Skeletal muscle cell (primary cell): ENCODE results near the gene COL20A1.

Source experiments
- DNase-seq: peaks from one replicate; pipeline ENCODE4 v3.0.0-alpha.2; 2010; ENCODE audit warnings: low read depth
- H3K4me3 ChIP-seq: 2 replicates; pipeline ENCODE4 v1.5.1; 2011; ENCODE audit warnings: low read depth, mild to moderate bottlenecking, control low read depth, low read length, moderate library complexity

The COL20A1 gene

DNA sequence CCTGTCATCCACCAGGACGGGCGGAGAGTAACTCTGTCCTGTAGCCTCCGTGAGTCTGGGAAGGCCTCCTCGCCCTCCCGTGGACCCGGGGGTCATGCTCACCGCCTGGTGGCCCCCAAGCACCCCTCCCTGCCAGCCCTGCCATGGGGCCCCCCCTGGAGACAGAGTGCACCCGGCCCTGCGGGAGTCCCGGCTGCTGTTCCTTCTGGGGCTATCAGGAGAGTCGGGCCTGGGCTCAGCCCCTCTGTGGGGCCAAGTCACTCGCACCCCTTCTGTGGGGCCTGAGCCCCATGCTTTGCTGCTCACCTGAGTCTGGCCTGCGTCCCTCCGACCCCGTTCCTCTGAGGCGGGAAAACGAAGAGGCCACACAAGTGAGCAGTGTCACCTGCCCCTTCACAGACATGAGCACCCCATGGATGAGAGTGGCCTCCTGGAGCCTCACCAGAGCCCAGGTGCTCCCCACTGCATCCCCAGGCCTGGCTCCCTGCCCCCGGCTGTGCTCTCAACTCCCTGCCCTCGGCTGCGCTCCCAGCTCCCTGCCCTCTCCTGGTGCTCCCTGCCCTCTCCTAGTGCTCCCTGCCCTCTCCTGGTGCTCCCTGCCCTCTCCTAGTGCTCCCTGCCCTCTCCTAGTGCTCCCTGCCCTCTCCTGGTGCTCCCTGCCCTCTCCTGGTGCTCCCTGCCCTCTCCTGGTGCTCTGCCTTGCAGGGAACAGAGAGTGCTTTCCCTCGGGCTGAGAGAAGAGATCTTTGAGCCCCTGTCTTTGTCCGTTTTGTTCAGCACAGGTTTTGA is 72.8 kb downstream of the COL20A1 start:
- no peak for DNase-seq
- H3K4me3 ChIP-seq: no peak overlapping the region

DNA sequence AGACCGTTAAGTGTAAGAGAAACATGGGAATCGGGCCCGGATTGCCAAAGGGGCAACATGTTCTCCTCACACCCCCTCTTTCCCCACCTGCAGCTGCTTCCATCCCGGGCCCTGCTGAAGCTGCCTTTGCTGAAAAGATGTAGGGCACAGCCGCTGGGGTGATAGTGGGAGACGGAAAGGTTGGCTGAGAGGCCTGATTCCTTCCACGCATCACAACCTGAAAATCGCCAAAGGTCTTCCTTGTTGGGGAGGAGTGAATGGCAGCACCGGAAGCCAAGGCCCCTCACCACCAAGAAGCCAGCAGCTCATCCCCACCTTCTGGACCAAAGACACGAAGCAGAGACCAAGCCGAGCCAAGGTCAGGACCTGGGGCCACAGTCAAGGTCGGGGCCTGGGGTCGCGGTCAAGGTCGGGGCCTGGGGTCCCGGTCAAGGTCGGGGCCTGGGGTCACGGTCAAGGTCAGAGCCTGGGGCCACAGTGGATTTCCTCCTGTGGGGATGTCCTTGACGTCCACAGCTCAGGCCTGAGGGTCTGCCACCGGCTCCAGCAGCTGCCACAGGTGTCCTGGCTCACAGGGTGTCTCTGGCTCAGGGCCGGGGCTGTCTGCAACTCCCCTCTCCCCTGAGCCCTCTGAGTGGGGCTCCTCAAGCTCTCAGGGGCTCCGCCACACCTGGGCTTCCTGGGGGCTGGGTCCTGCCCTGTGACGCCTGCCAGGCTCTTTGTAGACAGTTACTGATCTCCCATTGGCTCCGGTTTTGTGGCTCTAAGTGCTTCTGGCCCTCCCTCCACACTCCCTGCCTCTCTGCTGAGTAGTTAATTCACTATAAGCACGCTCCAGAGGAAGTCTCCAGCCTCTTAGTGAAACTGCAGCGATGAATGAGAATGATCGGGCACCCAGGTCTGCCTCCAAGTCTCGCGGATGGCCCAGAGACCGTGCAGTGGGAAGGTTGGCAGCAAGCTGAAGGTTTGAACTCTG is 73.7 kb downstream of the COL20A1 start:
- no peak overlapping the region for H3K4me3 ChIP-seq
- DNase-seq: no peak

DNA sequence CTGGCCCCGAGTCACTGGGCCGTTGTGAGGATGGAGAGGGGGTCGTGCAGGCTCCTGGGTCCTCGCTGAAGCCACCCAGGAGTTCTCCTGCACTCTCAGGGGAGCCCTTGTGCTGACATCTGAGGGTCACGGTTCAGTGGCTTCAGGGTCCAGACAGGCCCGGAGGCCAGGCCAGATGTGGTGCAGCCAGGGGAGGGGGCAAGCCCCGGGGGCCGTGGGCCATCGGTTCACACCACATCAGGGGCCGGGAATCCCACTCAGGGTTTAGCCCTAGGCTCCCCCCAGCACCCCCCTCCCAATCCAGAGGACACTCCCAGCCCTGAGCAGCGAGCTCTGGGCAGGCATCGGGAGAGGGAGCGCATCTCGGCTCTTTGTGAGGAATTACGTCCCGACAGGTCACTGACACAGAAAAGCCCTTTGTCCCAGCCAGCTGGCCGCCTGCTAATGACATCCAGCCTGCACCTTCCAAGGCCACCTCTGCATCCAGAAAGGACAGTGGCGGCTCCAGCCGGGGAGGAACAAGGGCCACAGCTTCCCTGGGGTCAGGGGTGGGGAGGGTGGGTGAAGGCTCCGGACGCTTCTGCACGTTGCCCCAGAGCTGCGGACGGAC is 74.6 kb downstream of the COL20A1 start:
- no peak for DNase-seq
- H3K4me3 ChIP-seq: no peak overlapping the region

DNA sequence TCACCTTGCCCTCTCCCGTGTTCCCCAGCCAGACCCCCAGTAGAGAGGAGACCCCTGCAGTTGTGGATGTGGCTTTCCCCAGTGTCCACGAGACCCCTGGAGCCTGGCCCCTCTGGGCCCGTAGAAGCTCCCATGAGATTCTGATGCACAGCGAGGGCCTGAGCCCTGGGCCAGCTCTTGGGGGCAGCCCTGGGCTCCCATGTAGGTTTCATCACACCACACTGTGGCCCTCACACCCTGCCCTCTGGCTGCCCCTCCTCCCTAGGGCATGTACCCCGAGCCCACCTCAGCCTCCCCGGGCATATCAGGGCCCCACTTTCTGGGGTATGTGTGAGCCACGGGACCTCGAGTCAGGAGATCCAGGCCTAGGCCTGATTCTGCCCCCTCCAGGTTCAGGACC is 75.2 kb downstream of the COL20A1 start:
- DNase-seq: no peak
- H3K4me3 ChIP-seq: no peak overlapping the region

DNA sequence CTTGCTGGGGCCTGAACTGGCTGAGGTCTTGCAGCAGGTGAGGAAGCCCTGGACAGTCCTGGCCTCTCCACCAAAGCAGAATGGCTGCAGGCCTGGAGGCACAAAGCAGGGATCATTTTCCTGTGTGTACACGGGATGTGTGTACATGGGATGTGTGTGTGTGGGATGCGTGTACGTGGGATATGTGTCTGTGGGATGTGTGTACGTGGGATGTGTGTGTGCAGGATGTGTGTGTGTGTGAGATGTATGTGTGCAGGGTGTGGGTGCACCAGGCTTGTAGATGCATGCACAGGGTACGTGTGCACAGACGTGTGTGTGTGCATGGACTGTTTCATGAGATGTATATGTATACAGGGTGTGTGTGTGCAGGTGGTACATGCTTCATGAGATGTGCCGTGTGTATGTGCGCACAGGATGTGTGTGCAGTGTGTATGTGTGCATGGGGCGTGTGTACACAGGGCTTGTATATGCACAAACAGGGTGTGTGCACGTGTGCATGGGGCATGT is 76.1 kb downstream of the COL20A1 start:
- no peak overlapping the region for H3K4me3 ChIP-seq
- no peak for DNase-seq

DNA sequence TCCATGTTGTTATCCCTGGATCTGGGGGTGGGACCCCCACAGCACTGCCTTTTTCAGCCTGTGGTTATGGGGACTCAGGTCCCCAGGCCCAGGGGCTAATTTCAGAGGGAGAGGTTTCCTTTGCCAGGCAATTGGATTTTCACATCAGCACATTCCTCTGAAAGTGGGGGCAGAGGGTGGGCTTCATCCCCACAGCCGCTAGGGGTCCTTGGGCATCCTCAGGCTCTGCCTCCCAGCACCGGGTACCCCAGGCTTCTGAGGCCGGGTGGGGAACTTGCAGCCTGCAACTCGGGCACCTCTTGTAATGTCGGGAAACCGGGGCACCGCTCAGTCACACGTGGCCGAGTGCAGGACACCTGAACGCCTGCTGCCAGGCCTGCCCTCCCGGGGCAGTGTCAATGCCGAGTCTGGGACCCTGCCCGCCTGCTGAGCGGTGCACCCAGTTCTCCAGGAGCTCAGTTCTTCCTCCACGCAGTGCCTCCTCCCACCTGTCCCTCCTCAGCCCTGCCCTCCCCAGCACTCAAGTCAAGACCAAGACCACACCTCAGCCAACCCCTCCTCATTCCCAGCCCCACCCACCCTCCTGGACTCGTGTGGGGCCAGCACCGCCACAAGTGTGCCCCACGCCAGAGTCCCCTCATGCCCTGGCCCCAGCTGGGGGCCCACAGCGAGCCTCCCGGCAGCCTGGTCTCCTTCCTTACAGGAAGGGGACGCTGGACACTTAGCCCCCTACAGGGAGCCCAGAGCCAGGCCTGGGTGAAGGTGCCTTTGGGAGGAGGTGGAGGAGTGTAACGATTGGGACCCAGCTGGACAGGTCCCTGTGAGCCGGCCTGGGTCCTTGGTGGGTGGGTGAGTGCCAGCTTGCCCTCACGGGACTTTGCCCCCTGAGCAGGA is 77.0 kb downstream of the COL20A1 start:
- no peak overlapping the region for H3K4me3 ChIP-seq
- DNase-seq: no peak

DNA sequence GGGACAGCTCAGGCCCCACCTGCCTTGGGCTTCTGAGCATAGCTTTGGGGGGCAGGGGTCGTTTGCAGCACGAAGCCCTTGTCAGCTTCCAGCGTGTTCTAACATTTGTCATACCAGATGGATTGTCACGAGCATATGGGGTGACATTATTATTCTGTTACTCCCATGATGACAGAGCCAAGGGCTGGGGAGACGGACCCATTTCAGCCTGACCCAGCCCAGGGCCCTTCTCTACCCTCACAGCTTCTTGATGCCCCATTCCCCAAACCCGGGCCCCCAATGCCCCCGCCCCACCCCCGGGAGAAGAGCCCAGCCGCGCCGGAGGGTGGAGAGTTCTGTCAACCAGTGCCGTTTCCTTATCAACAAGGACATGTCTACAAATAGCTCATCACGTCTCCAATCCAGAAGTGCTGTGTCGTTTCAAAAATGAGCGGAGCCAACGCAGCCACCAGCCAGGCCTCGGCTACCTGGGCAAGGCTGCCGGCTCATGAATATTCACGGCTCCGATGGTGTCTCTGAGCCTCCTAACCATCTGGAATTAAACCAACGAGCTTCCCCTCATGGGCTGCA is 77.7 kb downstream of the COL20A1 start:
- H3K4me3 ChIP-seq: no peak overlapping the region
- no peak for DNase-seq

DNA sequence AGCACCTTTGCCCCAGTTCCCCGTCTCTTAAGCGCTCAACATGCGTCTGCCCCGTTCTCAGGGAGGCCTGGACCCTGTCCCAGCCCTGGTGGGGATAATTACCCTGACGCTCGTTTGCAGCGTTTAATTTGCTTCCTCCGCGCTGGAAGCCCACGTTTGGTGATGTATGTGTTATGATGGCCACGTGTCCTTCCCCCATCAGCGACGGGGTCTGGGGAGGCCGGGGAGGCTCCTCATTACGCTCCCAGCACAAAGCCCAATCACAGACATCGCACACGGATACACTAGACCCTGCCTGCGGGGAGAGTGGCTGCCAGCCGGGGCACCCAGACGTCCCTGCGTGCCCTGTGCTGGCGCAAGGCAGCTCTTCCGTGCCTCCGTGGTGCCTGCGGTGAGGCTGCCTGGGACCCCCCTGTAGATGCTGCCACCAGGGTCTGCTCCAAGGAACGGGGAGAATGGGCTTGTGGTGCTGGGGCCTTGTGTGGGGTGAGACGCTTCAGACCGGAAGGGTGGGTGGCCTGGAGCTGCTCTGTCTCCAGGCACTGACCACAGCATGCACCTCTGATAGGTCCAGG is 78.4 kb downstream of the COL20A1 start:
- H3K4me3 ChIP-seq: no peak overlapping the region

DNA sequence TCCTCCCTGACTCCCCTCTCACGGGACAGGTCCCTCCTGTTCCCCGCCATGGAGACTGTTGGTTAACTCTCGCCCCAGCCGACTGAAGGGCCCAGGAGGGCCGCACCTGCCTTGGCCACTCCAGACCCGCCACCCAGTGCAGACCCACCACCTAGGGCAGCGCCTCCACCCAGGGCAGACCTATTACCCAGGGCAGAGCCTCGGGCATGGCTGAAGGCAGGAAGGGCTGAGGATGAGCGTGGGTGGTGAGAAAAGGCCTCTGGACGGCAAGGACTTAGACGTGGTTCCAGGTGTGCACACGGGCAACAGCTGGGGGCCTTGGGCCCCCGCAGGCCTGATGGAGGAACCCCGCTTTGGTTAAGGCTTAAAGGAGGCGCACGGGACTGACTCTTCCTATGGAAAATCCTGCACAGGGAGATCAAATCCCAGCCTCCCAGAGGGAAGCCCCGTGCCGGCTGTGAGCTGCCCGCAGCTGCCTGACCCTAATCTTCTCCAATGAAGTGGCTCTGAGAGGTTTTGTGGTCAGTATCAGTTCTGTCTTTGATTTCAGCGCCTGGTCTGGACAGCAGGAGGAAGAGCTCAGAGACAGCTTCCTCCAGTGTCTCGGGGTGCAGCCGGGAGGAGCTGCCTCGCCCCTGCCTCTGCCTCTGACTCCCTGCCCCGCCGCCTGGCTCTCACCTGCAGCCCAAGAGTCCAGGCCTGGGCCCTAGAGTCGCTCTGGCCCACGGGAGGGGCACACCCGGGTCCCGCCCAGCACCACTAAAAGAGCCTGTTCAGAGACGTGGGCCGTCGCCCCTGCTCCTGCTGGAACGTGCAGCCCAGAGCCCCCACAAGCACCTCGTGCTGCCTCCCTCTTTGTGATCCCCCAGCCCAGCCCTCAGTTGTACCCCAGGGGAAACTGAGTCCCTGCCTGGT is 80.2 kb downstream of the COL20A1 start:
- DNase-seq: no peak

More for the DNA sequence above, 78.4 kb downstream of the COL20A1 start:
- DNase-seq: no peak

DNA sequence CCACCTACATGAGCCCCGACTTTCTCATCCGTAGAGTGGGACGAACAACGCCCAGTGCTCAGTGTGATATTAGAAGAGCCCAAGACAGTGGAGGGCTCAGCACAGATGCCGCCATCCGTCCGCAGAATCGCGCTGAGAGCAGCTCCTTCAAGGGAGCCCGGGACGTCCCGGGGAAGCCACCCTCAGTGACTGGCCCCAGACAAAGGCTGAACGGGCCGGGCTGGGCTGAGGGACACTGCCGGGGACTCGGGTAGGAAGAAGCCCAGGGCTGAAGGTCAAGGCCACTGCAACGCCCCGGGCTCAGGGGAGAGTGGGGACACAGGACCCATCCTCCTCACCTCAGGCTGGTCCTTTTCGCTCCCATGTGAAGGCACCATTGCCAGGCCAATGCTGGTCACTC is 81.0 kb downstream of the COL20A1 start:
- no peak overlapping the region for H3K4me3 ChIP-seq
- no peak for DNase-seq

More for the DNA sequence above, 80.2 kb downstream of the COL20A1 start:
- H3K4me3 ChIP-seq: no peak overlapping the region

DNA sequence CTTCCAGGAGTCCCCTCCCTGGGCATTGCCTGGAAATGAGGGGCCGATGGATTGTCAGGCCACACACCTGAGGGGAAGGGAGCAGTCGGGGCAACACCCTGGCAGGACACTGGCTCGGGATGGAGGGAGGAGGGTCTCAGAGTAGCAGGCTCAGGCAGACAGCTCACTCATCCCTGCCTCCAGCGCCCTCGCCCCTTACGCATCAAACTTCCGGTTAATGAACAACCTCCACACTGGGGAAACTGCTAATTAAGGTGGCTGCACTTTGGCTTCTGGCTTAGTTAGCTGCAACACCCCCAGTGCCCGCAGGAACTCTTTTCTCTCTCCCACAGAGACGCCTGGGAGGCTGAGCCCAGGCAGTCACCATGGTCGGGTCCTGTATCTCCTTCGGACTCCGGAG is 81.5 kb downstream of the COL20A1 start:
- H3K4me3 ChIP-seq: no peak overlapping the region
- DNase-seq: no peak

DNA sequence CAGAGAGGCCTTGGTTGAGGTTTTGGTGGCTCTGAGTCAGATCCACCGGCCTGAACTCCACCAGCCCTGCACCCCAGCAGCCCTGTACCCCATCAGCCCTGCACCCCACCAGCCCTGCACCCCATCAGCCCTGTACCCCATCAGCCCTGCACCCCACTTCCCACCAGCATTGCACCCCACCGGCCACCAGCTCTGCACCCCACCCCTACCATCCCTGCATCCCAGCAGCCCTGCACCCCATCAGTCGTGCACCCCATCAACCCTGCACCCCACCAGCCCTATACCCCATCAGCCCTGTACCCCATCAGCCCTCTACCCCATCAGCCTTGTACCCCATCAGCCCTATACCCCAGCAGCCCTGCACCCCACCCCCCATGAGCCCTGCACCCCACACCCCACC is 82.5 kb downstream of the COL20A1 start:
- DNase-seq: no peak
- H3K4me3 ChIP-seq: no peak overlapping the region

DNA sequence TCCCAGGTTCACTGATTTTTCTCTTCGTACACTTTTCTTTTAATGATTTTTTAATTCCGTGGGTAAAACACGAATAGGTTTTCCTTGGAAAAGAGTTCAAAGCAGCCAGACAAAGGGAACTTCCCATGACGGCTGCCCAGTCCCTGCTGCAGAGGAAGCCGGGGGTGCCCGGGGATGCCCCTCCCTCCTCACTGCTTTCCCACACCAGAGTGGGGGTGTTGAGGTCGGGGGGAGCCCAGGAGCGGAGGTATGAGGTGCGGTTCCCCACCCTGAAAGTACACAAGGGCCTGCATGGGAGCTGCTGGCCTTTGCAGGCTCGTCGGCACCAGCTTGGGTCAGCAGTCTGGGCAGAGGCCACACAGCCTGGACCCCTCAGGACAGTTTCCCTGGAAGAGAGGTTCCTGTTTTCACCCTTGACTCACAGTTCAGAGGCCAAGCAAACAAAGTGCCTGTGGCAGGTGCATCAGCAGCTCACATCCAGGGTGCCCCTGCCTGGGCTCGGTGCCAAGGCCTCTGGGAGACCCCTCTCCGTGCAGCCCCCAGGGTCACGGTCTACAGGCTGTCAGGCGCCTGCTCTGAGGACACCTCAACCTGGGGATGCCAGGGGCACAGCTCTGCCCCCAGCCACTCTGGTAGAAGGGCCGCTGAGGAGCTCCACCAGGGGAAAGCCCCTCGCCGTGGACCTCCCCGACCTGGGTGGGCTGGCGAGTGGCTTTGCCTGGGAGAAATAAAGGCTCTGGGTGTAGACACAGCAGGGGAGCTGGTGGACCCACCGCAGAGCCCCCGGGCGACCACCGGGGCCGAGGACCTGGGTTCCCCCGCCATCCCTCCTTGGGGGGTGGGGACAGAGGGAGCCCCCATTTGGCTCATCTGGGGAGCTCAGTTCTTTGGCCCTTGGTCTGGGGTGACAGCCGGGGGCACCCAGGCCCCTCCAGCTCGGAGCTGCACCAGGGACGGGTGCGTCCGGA is 83.6 kb downstream of the COL20A1 start:
- no peak overlapping the region for H3K4me3 ChIP-seq
- DNase-seq: no peak

DNA sequence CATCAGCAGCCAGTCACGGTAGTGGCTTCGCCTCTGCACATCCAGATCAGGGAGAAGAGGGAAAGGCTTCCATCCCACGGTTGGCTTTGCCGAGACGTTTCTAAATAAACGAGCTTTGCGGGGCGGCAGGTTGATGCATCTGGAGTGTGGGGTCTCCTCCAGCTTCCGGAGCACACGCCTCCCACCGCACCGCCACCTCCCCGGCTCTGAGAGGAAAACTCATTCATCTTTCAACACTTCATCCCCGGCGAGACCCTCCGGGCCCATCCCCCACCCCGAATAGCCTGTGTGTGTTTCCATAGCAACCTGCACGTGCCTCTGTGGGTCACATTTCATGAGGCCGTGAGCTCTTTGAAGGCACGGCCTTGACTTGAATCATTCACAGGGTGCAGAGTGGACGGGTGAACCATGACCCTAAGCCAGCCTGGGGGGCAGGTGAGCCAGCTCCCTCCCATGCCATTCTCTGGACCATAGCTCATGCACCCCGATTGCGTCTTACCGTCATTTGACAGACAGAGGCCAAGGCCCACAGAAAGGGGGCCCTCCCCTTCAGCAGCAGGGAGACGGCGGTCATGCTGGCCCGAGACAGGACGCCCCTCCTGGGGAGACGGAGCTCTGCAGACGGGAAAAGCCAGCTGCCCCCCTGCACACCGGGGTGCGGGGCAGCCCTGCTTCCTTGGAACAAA is 84.4 kb downstream of the COL20A1 start:
- DNase-seq: no peak

DNA sequence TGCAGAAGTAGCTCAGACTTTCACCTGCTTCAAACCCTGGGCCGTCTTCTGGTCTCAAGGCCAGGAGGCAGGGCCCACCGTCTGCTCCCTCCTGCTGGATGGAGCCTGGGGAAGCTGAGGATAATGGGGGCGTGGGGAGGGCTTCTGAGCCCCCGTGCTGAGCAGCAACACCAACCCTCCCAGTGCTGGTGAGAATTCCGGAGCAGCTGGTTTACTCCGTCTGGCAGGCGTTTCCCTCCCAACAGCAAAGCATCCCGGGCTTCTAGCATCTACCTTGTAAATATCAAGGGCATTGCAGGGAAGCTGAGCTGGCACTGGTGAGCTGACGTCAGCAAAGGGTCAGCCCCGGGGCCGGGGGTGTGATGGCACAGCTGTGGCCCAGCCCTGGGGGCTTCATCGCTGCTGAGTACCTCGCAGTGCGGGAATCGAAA is 85.0 kb downstream of the COL20A1 start:
- no peak for DNase-seq
- no peak overlapping the region for H3K4me3 ChIP-seq

More for the DNA sequence above, 84.4 kb downstream of the COL20A1 start:
- no peak overlapping the region for H3K4me3 ChIP-seq

DNA sequence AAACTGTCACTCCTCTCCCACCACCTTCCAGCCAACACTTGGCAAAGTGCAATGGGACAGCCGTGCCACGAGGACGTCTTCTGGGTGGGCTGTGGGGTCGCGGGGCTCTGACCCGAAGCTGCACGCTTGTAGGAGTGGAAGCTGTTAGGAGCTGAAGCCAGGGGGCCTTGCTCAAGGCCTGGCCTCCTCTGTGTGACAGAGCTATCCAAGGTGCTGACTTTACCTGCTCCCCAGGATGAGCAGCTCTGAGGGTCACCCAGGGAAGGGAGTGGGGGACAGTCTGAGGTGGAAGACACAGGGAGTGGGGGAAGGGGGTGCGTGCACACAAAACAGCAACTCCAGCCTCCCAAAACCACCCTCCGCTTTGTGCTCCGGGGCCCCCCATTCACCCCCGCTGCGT is 85.6 kb downstream of the COL20A1 start:
- DNase-seq: no peak
- H3K4me3 ChIP-seq: no peak overlapping the region
